IgD-negative memory B cell (primary cell): ENCODE measurements around the gene FSD1L. TPM values are rescaled to one million over a fixed set of nuclear protein-coding genes. Genes with fewer than 3 reads are reported as not detected.
A peak's percentile ranks its signal among the peaks of the same experiment; 100 is the strongest.
"Not testable (repeated sequence)": the region's sequence is repeated elsewhere in the genome, so short reads cannot be mapped to it uniquely, and the experiment has no call there.

ENCODE experiments used
- H3K27ac Mint-ChIP-seq, 3 donors: one replicate each; pipeline ENCODE4 v1.8.0; 2020 to 2022; ENCODE audit warnings: mild to moderate bottlenecking in 3 of 3, mixed read lengths in 3 of 3, moderate library complexity in 1 of 3
- H3K27me3 Mint-ChIP-seq: one replicate; pipeline ENCODE4 v1.8.0; 2021; ENCODE audit warnings: mixed read lengths
- H3K36me3 Mint-ChIP-seq: one replicate; pipeline ENCODE4 v1.8.0; 2020; ENCODE audit warnings: mild to moderate bottlenecking, mixed read lengths
- H3K4me1 Mint-ChIP-seq, 3 donors: one replicate each; pipeline ENCODE4 v1.8.0; 2020 to 2022; ENCODE audit warnings: mixed read lengths in 3 of 3, mild to moderate bottlenecking in 1 of 3
- H3K4me3 Mint-ChIP-seq, 4 donors: one replicate each; pipeline ENCODE4 v1.8.0; 2020 to 2022; ENCODE audit warnings: mild to moderate bottlenecking in 4 of 4, mixed read lengths in 4 of 4, moderate library complexity in 3 of 4
- H3K9me3 Mint-ChIP-seq, 3 donors: one replicate each; pipeline ENCODE4 v1.8.0; 2020 to 2021; ENCODE audit warnings: mixed read lengths in 3 of 3, mild to moderate bottlenecking in 1 of 3
- polyA plus RNA-seq: library from polyadenylated mRNA; unstranded; fragments of 300-500 nt; fragmentation: Illumina TruSeq; gene quantifications from one replicate; pipeline ENCODE4 v1.2.3, GENCODE V29; 2021

Gene FSD1L
- polyA plus RNA-seq, 1 donor from 2014 or later = 4.6 TPM

DNA sequence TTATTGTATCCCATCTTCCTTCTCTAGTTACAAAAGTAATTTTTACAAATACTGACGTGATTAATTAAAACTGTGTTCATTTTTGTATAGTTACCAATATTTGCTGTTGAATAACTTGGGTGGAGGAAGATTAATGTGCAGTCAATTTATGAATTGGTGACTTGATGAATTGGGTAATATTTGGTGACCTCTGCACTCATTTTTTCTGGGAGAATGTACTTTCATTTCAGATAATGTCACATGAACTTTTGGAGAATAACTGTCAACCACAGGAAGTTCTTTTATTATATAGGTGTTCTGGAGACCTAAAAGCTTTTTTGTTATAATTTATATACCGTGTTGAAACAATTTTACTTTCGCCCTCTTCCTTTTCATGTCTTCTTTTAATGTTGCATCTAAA, 83.7 kb downstream of the FSD1L start:
- no peaks in the 10 kb centered on the region for H3K27me3 Mint-ChIP-seq
- no peak overlapping the region for H3K4me3 Mint-ChIP-seq
- peaks cover 0 to 10% (median 7%) of the 10 kb centered on the region in 3 donors for H3K9me3 Mint-ChIP-seq
- peaks cover 0 to 2% (median 0%) of the 10 kb centered on the region in 3 donors for H3K4me1 Mint-ChIP-seq
- no peak overlapping the region for H3K27ac Mint-ChIP-seq
- H3K36me3 Mint-ChIP-seq = peaks cover 3% of the 10 kb centered on the region

DNA sequence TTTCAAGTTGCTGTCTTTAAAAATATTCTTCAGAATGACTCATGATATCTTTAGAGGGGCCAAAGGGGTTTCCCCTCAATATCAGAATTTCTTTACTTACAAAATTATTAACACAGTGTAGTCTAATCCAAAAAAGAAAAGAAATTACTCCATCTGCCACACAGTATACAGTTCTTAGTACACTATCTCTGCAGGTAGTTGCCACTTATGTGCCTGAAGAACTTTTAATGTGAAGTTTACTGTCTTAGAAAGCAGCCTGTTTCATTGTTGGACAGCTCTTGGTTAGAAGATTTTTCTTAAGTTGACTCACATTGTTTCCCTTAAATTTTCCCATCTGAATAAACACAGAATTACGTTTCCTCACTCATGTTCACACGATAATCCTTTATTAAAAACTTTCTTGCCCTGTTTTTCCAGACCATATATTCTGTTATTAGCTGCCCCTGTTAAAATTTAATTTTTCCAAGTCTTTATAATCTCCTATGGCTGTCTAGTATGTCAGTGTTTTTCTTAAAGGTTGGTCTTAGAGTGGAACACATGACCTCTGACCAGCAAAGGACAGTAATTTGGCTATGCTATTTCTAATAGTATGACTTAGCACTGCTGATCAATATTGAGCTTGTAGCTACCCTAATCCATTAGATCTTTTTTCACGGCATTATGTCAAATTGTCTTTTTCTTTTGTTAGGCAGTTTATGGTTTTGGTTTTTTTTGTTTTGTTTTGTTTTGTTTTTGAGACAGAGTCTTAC, 88.3 kb downstream of the FSD1L start:
- Mint-ChIP-seq H3K4me3 (no peak overlapping the region), H3K27me3 (no peaks in the 10 kb centered on the region), H3K4me1 (peaks cover 0 to 2% (median 0%) of the 10 kb centered on the region in 3 donors), H3K9me3 (no peaks in the 10 kb centered on the region), H3K36me3 (peaks cover 4% of the 10 kb centered on the region), H3K27ac (no peak overlapping the region)

DNA sequence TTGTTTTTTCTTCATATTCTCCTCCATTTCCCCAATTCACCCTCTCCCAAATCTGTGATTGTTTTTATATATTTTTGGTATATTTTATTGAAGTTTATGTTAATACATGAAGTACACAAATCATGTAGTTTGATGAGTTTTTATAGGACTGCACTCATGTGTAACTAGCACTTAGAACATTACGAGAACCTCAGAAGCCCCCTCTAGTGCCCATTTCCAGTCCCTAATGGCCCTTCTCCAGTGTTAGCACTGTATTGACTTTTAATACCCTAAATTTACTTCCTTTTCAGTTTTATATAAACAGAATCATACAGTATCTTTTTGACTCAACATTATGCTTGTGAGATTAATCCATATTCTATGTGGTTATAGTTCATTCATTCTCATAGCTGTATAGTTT, 91.6 kb downstream of the FSD1L start:
- Mint-ChIP-seq H3K4me3 (no peak overlapping the region), H3K36me3 (peaks cover 6% of the 10 kb centered on the region), H3K27me3 (no peaks in the 10 kb centered on the region), H3K4me1 (peaks cover 0 to 6% (median 6%) of the 10 kb centered on the region in 3 donors), H3K27ac (no peak overlapping the region), H3K9me3 (no peaks in the 10 kb centered on the region)

DNA sequence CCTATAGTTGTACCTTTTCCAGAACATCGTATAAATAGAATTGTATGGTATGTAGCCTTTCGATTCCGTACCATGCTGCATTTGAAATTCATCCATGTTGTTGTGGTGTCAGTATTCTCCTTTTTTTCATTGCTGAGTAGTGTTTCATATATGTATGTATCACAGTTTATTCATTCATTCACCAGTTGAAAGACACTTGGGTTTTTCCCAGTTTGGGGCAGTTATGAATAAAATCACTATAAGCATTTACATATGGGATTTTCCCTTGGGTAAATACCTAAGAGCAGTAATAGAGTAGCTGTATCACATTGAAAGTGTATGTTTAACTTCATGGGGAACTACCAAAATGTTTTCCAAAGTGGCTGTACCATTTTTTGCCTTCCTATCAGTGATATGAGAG, 94.0 kb downstream of the FSD1L start:
- Mint-ChIP-seq H3K27ac (peak overlapping the region in 1 of 3 donors; percentile 69), H3K27me3 (no peaks in the 10 kb centered on the region), H3K9me3 (no peaks in the 10 kb centered on the region), H3K36me3 (peaks cover 6% of the 10 kb centered on the region), H3K4me3 (no peak overlapping the region), H3K4me1 (peaks cover 0 to 6% (median 6%) of the 10 kb centered on the region in 3 donors)

DNA sequence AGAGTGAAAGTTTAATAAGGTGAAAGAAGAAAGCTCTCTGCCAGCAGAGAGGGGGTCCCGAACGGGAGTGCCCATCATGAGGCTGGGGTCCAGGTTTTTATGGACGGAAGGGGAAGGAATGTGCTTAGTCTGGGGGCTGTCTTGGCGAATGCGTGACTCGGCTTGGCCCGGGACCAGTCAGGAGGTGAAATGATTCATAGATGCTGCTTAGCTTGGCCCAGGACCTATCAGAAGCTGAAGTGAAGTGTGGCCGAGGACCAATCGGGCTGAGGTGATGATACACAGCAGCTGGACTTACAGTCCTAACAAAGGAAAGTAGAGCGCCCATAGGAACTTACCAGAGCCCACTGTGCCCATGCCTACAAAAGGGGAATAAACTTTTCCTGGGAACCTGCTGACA, 106.2 kb downstream of the FSD1L start:
- Mint-ChIP-seq H3K36me3 (no peaks in the 10 kb centered on the region), H3K27ac (peak overlapping the region in 1 of 3 donors; percentile 12), H3K4me3 (peak overlapping the region in 1 of 4 donors; percentile 65), H3K27me3 (no peaks in the 10 kb centered on the region), H3K4me1 (peaks cover 8 to 15% (median 13%) of the 10 kb centered on the region in 3 donors), H3K9me3 (no peaks in the 10 kb centered on the region)

DNA sequence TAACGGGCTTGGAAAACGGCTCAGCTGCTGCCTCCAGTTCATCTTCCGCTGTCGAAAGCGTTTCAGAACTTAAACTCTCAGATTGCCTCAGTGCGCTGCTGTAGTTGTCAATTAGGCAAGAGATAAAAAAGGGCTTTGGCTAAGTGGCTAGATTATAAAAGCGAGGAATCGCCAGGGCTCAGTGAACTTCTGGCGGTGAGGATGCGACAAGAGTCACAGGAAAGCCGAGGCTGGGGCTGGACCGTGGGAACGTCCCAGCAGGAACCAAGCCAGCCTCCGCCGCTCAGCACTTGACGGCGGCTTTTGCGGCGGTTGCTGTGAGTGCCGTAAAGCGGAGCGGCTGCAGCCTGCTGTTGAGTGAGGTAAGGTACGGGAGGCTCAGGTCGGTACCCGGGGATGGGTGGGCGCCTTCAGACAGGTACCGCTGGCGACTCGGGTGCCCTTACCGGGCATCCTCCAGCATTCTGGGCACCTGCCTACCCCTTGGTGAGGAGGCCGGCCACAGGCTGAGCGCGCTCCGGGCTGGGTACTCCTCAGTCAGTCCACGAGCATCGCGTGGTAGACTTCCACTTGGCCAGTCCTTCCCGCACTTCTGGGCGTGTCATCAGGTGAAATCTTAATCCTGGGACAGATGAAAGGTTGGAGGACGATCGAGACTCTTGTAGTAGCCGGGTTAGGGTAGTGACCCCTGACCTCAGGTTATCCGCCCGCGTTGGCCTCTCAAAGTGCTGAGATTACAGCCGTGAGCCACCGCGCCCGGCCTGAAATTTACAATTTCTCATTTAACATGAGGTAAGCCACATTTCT, 110.2 kb downstream of the FSD1L start, which contains the start of gene FKTN:
FKTN (plus strand) TSS at position 328 of the 807 bp plus-strand sequence. CDS start 16,902 bp downstream, outside the sequence.
- Mint-ChIP-seq H3K27ac (peak within 1 kb of the TSS; percentile 88 to 98 (median 96)), H3K4me3 (peak within 1 kb of the TSS; percentile 96 to 99 (median 96)), H3K27me3 (no peaks in the 10 kb centered on the region), H3K36me3 (peaks cover 2% of the 10 kb centered on the region), H3K9me3 (peaks cover 1 to 10% (median 1%) of the 10 kb centered on the region in 3 donors), H3K4me1 (peaks cover 12 to 19% (median 16%) of the 10 kb centered on the region in 3 donors)

DNA sequence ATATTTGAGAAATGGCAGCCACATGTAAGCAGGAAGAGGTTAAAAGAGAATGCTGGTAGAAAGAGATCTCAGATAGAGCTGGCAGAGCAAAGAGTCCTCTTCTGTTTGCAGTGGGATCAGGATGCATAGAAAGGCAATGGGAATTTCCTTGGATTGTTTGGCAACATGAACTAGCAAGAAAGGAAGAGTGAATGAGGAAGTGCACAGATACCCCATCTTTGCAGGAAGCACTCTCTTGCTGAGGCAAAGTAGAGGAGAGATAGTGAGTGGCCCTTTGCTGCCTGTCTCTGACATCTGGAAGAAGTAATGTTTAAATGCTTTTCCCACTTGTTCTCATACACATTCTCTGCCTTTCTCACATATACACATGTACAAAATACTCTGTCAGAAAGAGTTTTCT, 124.6 kb downstream of the FSD1L start:
- H3K9me3 Mint-ChIP-seq = peaks cover 3 to 14% (median 7%) of the 10 kb centered on the region in 3 donors
- peaks cover 17% of the 10 kb centered on the region for H3K36me3 Mint-ChIP-seq
- no peaks in the 10 kb centered on the region for H3K27me3 Mint-ChIP-seq
- no peak overlapping the region for H3K27ac Mint-ChIP-seq
- H3K4me1 Mint-ChIP-seq = peaks cover 0 to 1% (median 0%) of the 10 kb centered on the region in 3 donors
- no peak overlapping the region for H3K4me3 Mint-ChIP-seq

DNA sequence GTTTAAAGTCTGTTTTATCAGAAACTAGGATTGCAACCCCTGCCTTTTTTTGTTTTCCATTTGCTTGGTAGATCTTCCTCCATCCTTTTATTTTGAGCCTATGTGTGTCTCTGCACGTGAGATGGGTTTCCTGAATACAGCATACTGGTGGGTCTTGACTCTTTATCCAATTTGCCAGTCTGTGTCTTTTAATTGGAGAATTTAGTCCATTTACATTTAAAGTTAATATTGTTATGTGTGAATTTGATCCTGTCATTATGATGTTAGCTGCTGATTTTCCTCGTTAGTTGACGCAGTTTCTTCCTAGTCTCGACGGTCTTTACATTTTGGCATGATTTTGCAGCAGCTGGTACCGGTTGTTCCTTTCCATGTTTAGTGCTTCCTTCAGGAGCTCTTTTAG, 132.1 kb downstream of the FSD1L start:
- not testable (repeated sequence) for H3K9me3 Mint-ChIP-seq, H3K4me1 Mint-ChIP-seq, H3K27me3 Mint-ChIP-seq, H3K27ac Mint-ChIP-seq, H3K4me3 Mint-ChIP-seq
- peaks cover 12% of the 10 kb centered on the region for H3K36me3 Mint-ChIP-seq

DNA sequence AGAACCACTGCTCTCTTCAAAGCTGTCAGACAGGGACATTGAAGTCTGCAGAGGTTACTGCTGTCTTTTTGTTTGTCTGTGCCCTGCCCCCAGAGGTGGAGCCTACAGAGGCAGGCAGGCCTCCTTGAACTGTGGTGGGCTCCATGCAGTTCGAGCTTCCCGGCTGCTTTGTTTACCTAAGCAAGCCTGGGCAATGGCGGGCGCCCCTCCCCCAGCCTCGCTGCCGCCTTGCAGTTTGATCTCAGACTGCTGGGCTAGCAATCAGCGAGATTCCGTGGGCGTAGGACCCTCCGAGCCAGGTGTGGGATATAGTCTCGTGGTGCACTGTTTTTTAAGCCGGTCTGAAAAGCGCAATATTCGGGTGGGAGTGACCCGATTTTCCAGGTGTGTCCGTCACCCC, 133.7 kb downstream of the FSD1L start:
- not testable (repeated sequence) for H3K4me1 Mint-ChIP-seq, H3K4me3 Mint-ChIP-seq, H3K27ac Mint-ChIP-seq, H3K9me3 Mint-ChIP-seq, H3K27me3 Mint-ChIP-seq
- H3K36me3 Mint-ChIP-seq = peaks cover 10% of the 10 kb centered on the region

DNA sequence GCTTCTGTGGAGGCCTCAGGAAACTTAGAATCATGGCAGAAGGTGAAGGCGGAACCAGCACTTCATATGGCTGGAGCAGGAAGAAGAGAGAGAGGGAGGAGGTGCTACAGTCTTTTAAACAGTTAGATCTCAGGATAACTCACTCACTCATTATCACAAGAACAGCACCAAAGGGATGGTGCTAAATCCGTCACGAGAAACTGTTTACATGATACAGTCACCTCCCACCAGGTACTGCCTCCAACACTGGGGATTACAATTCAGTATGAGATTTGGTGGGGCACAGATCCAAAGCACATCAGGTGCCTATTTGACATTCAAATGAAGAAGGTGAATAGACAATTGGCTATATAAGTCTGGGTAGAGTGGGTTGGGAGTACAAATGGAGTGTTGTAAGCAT, 145.3 kb downstream of the FSD1L start:
- Mint-ChIP-seq H3K4me1 (no peaks in the 10 kb centered on the region), H3K27me3 (no peaks in the 10 kb centered on the region), H3K36me3 (peaks cover 18% of the 10 kb centered on the region), H3K27ac (no peak overlapping the region), H3K9me3 (peaks cover 3 to 14% (median 6%) of the 10 kb centered on the region in 3 donors), H3K4me3 (no peak overlapping the region)

Other genes with a start within 250 kb of the FSD1L start
- 12.1 TPM for gene SLC44A1, start 203.4 kb upstream of the FSD1L start, polyA plus RNA-seq
- 0.65 TPM for gene FKTN, start 110.1 kb downstream of the FSD1L start, polyA plus RNA-seq
- 9.3 TPM for gene TAL2, start 214.4 kb downstream of the FSD1L start, polyA plus RNA-seq
- 38.5 TPM for gene TMEM38B, start 246.5 kb downstream of the FSD1L start, polyA plus RNA-seq